ENCODE results near the gene SLC25A38. TPM values are rescaled to one million over a fixed set of nuclear protein-coding genes. Genes with fewer than 3 reads are reported as not detected.
"Not testable (repeated sequence)": the region's sequence is repeated elsewhere in the genome, so short reads cannot be mapped to it uniquely, and the experiment has no call there.

SLC25A38 gene
- total RNA-seq, 4 donors from 2014 or later: 14.8 to 19.6 (median 15.7) TPM

DNA sequence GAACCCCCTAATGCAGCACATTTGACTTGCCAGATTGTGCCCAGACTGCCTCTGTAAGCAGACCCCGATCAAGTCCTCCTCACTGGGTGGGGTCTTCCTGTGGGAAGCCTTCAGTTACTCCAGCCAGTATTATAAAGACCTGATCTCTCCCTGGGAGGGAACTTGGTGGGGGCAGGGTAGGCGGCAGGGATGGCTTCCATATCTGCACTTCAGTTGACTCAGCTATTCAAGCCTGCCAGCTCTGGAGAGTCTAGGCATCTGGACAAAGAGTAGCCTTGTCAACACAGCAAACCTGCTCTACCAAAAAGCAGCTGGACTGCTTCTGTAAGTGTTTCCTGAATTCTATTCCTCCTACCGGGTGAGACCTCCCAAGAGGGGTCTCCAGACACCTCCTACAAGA, 21.0 kb upstream of the SLC25A38 start:
- TF ChIP-seq POLR2A (IDR thresholded peaks at IDR 0.05) (no peak), POLR2AphosphoS5 (IDR thresholded peaks at IDR 0.05) (no peak), EP300 (IDR thresholded peaks at IDR 0.05) (no peak)
- TF ChIP-seq, protein P1, sequence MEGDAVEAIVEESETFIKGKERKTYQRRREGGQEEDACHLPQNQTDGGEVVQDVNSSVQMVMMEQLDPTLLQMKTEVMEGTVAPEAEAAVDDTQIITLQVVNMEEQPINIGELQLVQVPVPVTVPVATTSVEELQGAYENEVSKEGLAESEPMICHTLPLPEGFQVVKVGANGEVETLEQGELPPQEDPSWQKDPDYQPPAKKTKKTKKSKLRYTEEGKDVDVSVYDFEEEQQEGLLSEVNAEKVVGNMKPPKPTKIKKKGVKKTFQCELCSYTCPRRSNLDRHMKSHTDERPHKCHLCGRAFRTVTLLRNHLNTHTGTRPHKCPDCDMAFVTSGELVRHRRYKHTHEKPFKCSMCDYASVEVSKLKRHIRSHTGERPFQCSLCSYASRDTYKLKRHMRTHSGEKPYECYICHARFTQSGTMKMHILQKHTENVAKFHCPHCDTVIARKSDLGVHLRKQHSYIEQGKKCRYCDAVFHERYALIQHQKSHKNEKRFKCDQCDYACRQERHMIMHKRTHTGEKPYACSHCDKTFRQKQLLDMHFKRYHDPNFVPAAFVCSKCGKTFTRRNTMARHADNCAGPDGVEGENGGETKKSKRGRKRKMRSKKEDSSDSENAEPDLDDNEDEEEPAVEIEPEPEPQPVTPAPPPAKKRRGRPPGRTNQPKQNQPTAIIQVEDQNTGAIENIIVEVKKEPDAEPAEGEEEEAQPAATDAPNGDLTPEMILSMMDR (IDR thresholded peaks at IDR 0.05): no peak
- no peak for DNase-seq (ENCODE audit: low spot score in 2 of 2)
- Histone ChIP-seq H3K4me3 (no peak overlapping the region), H3K4me1 (no peaks in the 10 kb centered on the region), H3K9me3 (no peaks in the 10 kb centered on the region), H3K36me3 (no peaks in the 10 kb centered on the region), H3K27me3 (no peaks in the 10 kb centered on the region), H3K27ac (no peak overlapping the region)
- WGBS: 79% methylated on average over 3 of the region's 3 CpGs

DNA sequence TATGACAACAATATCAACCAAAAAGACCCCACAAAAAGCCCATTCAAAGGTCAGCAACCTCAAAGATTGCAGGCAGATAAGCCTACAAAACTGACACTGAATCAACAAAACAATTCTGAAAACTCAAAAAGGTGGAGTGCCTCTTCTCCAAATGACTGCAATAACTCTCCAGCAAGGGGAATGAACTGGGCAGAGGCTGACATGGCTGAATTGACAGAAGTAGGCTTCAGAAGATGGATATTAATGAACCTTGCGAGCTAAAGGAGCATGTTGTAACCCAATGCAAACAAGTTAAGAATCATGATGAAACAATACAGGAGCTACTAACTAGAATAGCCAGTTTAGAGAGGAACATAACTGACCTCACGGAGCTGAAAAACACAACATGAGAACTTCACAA, 20.4 kb upstream of the SLC25A38 start:
- no peak for DNase-seq (ENCODE audit: low spot score in 2 of 2)
- Histone ChIP-seq H3K27me3 (no peaks in the 10 kb centered on the region), H3K4me1 (no peaks in the 10 kb centered on the region), H3K36me3 (no peaks in the 10 kb centered on the region), H3K9me3 (no peaks in the 10 kb centered on the region), H3K27ac (no peak overlapping the region), H3K4me3 (no peak overlapping the region)
- WGBS: 88% methylated on average over 2 of the region's 2 CpGs
- TF ChIP-seq POLR2A (IDR thresholded peaks at IDR 0.05): no peak
- TF ChIP-seq EP300 (IDR thresholded peaks at IDR 0.05): no peak
- TF ChIP-seq POLR2AphosphoS5 (IDR thresholded peaks at IDR 0.05): no peak
- TF ChIP-seq, protein P1 (IDR thresholded peaks at IDR 0.05): no peak

DNA sequence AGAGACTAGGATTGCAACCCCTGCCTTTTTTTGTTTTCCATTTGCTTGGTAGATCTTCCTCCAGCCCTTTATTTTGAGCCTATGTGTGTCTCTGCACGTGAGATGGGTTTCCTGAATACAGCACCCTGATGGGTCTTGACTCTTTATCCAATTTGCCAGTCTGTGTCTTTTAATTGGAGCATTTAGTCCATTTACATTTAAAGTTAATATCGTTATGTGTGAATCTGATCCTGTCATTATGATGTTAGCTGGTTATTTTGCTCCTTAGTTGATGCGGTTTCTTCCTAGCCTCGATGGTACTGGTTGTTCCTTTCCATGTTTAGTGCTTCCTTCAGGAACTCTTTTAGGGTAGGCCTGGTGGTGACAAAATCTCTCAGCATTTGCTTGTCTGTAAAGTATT, 12.7 kb upstream of the SLC25A38 start:
- not testable (repeated sequence) for H3K27me3 ChIP-seq; H3K9me3 ChIP-seq; H3K27ac ChIP-seq; H3K4me3 ChIP-seq; H3K4me1 ChIP-seq; DNase-seq (ENCODE audit: low spot score in 2 of 2); H3K36me3 ChIP-seq
- 90% methylated on average over 4 of the region's 4 CpGs for WGBS

DNA sequence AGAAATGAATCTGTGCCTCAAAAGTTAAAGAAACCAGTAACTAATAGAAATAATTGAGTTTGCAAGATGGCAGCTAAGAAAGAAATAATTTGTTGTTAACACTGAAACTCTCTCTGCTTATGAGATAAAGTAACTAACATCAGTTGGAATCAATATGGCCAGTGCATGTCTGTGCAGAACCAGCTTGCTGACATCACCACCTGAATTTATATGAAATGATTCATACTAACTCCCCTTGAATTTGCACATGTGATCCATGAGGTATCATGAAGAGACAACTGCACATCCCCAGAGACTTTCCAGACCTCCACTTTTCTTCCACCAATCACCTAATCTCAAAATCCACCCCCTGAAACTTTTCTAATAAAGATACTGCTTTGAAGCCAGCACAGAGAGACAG, 10.3 kb upstream of the SLC25A38 start:
- no peaks in the 10 kb centered on the region for H3K4me1 ChIP-seq
- no peaks in the 10 kb centered on the region for H3K9me3 ChIP-seq
- no peaks in the 10 kb centered on the region for H3K36me3 ChIP-seq
- TF ChIP-seq EP300 (IDR thresholded peaks at IDR 0.05) (no peak), POLR2A (IDR thresholded peaks at IDR 0.05) (no peak), POLR2AphosphoS5 (IDR thresholded peaks at IDR 0.05) (no peak)
- TF ChIP-seq, protein P1 (IDR thresholded peaks at IDR 0.05): no peak
- no peak overlapping the region for H3K27ac ChIP-seq
- no peak for DNase-seq (ENCODE audit: low spot score in 2 of 2)
- no peak overlapping the region for H3K4me3 ChIP-seq
- H3K27me3 ChIP-seq: no peaks in the 10 kb centered on the region

DNA sequence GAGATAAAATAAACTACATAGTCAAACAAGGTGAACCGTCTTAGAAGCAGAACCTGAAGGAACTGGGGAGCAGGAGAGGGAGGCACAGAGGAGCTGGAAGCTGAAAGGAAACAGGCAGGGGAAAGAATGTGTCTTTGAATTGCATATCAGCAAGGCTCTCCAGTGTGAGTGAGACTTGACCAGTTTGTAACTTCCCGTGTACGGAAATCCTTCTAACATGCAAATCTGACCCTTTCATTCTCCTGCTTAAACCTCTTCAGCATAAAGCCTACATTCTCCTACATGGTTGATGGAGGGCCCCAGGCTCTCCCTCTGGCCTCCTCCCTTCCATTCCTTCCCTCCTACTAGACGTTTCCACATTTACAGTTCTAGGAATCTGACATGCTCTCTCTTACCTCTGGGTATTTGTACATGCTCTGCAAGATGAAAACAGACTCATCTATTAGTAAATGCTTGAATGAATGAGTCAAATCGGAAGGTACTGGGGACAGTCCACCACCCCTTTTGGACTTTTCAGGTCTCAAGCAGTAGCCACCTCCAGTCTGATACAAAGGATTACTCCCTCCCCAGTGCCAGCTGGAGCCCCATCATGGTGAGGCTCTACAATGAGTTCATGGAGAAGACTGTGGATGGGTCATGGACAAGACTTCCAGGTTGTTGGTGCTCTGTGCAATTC, 6.1 kb upstream of the SLC25A38 start:
- Histone ChIP-seq H3K4me3 (no peak overlapping the region), H3K27ac (no peak overlapping the region), H3K4me1 (no peaks in the 10 kb centered on the region), H3K36me3 (no peaks in the 10 kb centered on the region), H3K9me3 (no peaks in the 10 kb centered on the region), H3K27me3 (no peaks in the 10 kb centered on the region)
- no peak for DNase-seq (ENCODE audit: low spot score in 2 of 2)
- WGBS: 68% methylated on average over 5 of the region's 5 CpGs
- TF ChIP-seq EP300 (IDR thresholded peaks at IDR 0.05): no peak
- TF ChIP-seq, protein P1 (IDR thresholded peaks at IDR 0.05): no peak
- no peak for TF ChIP-seq POLR2A (IDR thresholded peaks at IDR 0.05)
- no peak for TF ChIP-seq POLR2AphosphoS5 (IDR thresholded peaks at IDR 0.05)

DNA sequence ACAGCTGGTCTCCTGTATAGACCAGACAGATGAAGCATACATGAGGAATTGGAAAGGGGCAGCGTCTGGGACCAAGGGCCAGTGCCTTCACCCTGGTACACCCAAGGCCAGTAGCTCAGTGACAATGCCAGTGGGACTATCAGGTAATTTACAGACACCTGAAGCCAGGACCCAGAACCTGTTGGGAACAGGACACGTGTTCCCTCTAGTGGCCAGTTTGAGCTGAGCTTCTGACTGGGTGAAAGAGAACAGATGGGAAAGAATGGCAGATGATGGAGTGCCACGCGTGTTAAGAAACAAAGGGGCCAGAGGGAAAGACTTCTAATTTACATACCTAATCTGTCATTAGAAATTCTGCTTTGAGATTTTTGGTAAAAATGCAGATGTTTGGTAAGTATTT, 5.1 kb upstream of the SLC25A38 start:
- Histone ChIP-seq H3K9me3 (no peaks in the 10 kb centered on the region), H3K4me1 (peaks cover 5% of the 10 kb centered on the region), H3K27me3 (no peaks in the 10 kb centered on the region), H3K36me3 (no peaks in the 10 kb centered on the region), H3K4me3 (no peak overlapping the region), H3K27ac (no peak overlapping the region)
- WGBS: 27% methylated on average over 4 of the region's 4 CpGs
- DNase-seq (ENCODE audit: low spot score in 2 of 2): no peak
- TF ChIP-seq POLR2AphosphoS5 (IDR thresholded peaks at IDR 0.05): no peak
- TF ChIP-seq, protein P1 (IDR thresholded peaks at IDR 0.05): peak in 1 of 2 donors; percentile 49

Data from suprapubic skin (tissue), 4 donors.